Epithelial cell of proximal tubule (primary cell): Measurements from ENCODE around the gene ANKRD52. TPM values are rescaled to one million over a fixed set of nuclear protein-coding genes. Genes with fewer than 3 reads are reported as not detected.
A peak's percentile ranks its signal among the peaks of the same experiment; 100 is the strongest.

ENCODE experiments used
- DNase-seq: peaks from one replicate; pipeline ENCODE4 v3.0.0-alpha.2; 2011; ENCODE audit warnings: low read depth
- H3K4me3 ChIP-seq: 2 replicates; pipeline ENCODE4 v1.5.1; 2011; ENCODE audit warnings: low read depth, mild to moderate bottlenecking, low read length
- total RNA-seq: library from RNA; depleted of rRNA; stranded (reverse); fragments of >200 nt; gene quantifications from 2 replicates; pipeline ENCODE4 v1.2.3, GENCODE V29; 2015
- TF ChIP-seq, protein P1 (sequence below): conservative IDR thresholded peaks from 2 replicates; pipeline ENCODE4 v1.5.1; 2012; ENCODE audit warnings: low read depth, mild to moderate bottlenecking, low read length

The ANKRD52 gene
- 29.6 and 31.3 TPM in 2 replicates for total RNA-seq

DNA sequence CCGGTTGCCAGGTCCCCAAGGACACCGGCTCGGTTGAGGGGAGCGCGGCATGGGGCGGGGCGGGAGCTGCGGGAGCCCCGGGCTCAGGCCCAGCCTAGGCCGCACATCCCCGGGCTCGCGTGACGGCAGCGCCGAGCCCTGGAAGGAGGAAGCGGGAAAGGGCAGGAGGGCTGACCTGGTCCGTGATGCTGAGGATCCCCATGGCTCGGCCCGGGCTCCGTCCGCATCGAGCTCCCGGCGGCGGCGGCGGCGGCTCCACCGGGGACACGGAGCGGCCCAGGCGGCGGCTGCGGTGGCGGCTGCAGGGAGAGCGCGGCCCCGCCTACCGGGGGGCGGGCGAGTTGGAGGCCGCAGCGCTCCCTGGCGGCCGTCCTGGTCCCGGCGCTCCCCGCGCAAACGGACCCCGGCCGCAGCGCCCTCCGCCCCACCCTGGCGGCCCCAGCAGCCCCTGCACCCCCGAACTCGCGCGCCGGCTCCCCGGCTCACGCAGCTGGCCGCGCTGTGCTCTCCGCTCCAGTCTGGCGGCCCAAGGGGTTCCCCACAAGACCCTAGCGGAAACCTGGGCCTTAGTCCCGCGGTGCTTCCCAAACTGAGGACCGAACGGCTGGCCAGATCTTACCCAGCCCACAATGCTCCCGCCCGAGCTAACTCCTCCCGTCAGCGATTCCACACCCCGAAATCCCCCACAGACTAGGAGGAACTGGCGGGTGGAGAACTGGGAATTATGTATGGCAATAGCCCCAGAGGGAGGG is at the start of gene ANKRD52:
ANKRD52 (minus strand) TSS at position 317 of the 752 bp plus-strand sequence; CDS start at position 202, 115 bp downstream.
- H3K4me3 ChIP-seq = peak within 1 kb of the TSS; percentile 97
- TF ChIP-seq, protein P1, sequence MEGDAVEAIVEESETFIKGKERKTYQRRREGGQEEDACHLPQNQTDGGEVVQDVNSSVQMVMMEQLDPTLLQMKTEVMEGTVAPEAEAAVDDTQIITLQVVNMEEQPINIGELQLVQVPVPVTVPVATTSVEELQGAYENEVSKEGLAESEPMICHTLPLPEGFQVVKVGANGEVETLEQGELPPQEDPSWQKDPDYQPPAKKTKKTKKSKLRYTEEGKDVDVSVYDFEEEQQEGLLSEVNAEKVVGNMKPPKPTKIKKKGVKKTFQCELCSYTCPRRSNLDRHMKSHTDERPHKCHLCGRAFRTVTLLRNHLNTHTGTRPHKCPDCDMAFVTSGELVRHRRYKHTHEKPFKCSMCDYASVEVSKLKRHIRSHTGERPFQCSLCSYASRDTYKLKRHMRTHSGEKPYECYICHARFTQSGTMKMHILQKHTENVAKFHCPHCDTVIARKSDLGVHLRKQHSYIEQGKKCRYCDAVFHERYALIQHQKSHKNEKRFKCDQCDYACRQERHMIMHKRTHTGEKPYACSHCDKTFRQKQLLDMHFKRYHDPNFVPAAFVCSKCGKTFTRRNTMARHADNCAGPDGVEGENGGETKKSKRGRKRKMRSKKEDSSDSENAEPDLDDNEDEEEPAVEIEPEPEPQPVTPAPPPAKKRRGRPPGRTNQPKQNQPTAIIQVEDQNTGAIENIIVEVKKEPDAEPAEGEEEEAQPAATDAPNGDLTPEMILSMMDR = peak; percentile 42
- DNase-seq = no peak

DNA sequence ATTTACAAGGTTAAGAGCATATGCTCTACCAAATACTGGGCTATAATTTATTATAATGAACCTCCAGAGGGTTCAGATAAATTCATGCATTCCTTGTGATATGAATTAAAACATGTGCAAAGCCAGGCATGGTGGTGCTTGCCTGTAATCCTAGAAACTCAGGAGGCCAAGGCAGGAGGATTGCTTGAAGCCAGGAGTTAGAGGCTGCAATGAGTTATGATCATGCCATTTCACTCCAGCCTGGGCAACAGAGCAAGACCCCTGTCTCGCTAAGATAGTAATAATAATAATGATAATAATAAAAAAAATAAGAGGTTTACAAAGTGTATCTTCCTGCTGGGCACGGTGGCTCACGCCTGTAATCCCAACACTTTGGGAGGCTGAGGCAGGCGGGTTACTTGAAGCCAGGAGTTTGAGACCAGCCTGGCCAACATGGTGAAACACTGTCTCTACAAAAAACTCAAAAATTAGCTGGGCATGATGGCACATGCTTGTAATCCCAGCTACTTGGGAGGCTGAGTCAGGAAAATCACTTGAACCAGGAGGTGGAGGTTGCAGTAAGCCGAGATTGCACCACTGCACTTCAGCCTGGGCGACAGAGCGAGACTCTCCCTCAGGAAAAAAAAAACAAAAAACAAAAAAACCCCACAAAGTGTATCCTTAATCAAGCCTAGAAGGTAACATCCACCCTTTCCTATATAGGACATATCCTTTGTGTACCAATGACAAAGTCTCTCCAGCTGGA is 49.2 kb upstream of the ANKRD52 start:
- DNase-seq = no peak

DNA sequence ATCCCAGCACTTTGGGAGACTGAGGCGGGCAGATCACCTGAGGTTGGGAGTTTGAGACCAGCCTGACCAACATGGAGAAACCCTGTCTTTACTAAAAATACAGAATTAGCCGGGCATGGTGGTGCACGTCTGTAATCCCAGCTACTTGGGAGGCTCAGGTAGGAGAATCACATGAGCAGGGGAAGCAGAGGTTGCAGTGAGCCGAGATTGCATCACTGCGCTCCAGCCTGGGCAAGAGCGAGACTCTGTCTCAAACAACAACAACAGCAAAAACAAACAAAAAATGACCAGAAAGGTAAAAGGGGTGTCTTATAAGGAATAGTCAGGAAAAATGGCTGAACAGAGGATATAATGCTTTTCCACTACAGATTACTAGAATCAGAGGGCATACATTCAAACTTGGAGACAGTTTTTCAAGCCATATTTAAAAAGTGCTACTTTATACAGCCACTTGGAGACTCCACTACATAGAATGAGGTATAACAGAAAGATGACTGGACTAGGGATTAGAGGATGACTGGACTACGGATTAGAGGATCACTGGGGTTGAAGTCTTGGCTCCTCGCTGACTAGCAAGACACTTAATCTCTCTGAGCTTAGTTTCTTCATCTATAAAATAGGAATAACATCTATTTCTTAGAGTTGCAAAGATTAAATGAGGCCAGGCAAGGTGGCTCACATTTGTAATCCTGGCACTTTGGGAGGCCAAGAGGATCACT is 46.8 kb upstream of the ANKRD52 start:
- no peak overlapping the region for H3K4me3 ChIP-seq
- no peak for DNase-seq
- TF ChIP-seq, protein P1 = no peak

More for the DNA sequence above, 49.2 kb upstream of the ANKRD52 start:
- TF ChIP-seq, protein P1 = no peak
- H3K4me3 ChIP-seq = no peak overlapping the region

DNA sequence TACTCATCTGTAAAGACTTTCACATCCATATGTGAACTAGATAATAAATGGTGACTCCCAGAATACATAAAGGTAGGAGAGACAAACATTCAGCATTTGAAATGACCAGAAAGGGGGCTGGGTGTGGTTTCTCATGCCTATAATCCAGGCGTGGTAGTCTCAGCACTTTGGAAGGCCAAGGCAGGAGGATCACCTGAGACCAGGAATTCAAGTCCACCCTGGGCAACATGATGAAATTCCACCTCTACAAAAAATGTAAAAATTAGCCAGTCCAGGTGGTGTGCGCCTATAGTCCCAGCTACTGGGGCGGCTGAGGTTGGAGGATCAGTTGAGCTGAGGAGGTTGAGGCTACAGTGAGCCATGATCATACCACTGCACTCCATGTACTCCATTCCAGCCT is 46.1 kb upstream of the ANKRD52 start:
- TF ChIP-seq, protein P1 = no peak
- DNase-seq = no peak
- no peak overlapping the region for H3K4me3 ChIP-seq

DNA sequence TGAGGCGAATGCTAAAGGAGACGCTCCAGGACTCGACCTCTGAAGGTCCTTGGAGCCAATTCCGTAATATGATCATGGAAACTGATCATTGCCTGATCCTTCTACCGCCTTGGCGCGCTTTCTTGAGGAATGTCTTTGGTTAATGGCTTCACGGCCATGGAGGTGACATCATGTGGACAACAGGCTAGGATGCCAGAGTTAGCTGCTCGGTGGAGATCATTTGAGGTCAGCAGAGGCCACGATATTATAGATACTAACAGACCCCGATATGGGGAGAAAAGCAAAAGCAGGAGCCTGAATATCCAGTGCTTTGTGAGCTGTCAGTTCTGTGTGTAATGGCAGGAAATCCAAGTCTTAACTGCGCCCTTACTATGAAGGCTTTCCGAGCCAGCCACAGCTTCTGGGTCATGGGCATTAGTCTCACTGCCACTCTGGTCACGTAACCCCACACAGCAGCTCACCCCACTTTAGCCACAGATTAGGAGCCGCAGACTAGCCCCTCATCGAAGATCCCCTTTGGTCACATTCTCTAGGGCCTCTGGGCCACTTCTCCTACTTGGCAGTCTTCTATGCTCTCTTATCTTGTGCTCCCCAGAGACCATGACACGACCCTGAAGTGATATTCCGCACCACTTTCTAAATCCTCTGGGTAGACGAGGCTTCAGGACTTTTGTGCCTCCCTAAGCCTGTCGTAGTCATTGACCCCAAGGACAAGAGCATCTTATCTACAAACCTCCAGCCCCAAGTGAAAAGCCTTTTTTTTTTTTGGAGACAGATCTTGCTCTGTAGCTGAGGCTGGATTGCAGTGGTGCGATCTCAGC is 42.7 kb upstream of the ANKRD52 start:
- DNase-seq = no peak
- peak overlapping the region; percentile 69 for H3K4me3 ChIP-seq
- TF ChIP-seq, protein P1 = no peak
